ENCODE results near the gene IL1R2.

Gene IL1R2

GRCh38 chr2:102024410-102024809 is 32.6 kb downstream of the IL1R2 start:
- DNase-seq = no peak

GRCh38 chr2:102025016-102025501 is 33.3 kb downstream of the IL1R2 start:
- no peak for DNase-seq

- DNase-seq = no peak
Observed at GRCh38 chr2:102025583-102026267, 34.0 kb downstream of the IL1R2 start.

GRCh38 chr2:102027036-102027980 is 35.5 kb downstream of the IL1R2 start:
- no peak for DNase-seq

GRCh38 chr2:102028470-102028869 is 36.7 kb downstream of the IL1R2 start:
- DNase-seq = no peak

GRCh38 chr2:102029405-102029804 is 37.6 kb downstream of the IL1R2 start:
- no peak for DNase-seq

GRCh38 chr2:102029952-102030351 is 38.2 kb downstream of the IL1R2 start:
- no peak for DNase-seq

- no peak for DNase-seq
Observed at GRCh38 chr2:102030502-102030854, 38.7 kb downstream of the IL1R2 start.

- no peak for DNase-seq
Observed at GRCh38 chr2:102030855-102031527, 39.2 kb downstream of the IL1R2 start.

GRCh38 chr2:102032368-102033030 is 40.7 kb downstream of the IL1R2 start:
- DNase-seq = no peak

GRCh38 chr2:102033031-102033749 is 41.4 kb downstream of the IL1R2 start:
- DNase-seq = no peak

- DNase-seq = no peak
Observed at GRCh38 chr2:102033750-102034682, 42.3 kb downstream of the IL1R2 start.

GRCh38 chr2:102034683-102035548 is 43.2 kb downstream of the IL1R2 start:
- no peak for DNase-seq

GRCh38 chr2:102037681-102038080 is 45.9 kb downstream of the IL1R2 start:
- DNase-seq = no peak

GRCh38 chr2:102040229-102040628 is 48.5 kb downstream of the IL1R2 start:
- DNase-seq = no peak

- DNase-seq = no peak
Observed at GRCh38 chr2:102041351-102041750, 49.6 kb downstream of the IL1R2 start.

GRCh38 chr2:102042196-102043081 is 50.7 kb downstream of the IL1R2 start:
- DNase-seq = no peak

- no peak for DNase-seq
Observed at GRCh38 chr2:102043560-102043959, 51.8 kb downstream of the IL1R2 start.

All from 8988T (cell line).